Measurements from ENCODE around the gene TTBK2. TPM values are rescaled to one million over a fixed set of nuclear protein-coding genes. Genes with fewer than 3 reads are reported as not detected.

TTBK2 gene
- total and polyA plus RNA-seq, 8 donors: 12.4 to 15.8 (median 13.8) TPM

DNA sequence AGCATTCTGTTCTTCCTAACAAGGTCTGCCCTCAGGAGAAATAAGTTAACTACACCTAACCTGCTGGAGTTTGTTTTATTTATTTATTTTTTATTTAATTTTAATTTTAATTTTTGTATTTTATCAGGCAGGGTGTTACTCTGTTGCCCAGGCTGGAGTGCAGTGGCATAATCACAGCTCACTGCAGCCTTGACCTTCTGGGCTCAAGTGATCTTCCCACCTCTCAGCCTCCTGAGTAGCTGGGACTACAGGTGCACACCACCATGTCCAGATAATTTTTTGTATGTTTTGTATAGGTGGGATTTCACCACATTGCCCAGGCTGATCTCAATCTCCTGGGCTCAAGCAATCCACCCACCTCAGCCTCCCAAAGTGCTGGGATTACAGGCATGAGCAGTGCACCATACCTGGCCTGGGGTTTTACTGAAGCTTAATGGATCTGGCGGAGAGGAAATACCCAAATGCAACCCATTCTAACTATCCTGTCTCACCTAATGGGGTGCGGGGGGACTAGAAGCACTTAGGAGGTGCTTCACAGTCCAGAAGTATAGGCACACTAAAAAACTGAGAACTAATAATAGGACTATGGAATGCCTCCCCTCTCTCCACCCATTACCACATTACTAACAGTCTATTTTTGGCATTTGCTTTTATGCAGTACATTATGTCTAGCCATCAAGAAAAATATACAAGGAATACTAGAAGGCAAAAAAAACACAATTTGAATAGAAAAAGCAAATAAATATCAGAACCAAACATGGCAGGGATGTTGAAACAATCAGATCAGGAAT is 61.4 kb downstream of the TTBK2 start:
- no peaks in the 10 kb centered on the region for H3K27me3 ChIP-seq
- H3K4me3 ChIP-seq: no peak overlapping the region
- H3K27ac ChIP-seq: no peak overlapping the region
- TF ChIP-seq, protein P1, sequence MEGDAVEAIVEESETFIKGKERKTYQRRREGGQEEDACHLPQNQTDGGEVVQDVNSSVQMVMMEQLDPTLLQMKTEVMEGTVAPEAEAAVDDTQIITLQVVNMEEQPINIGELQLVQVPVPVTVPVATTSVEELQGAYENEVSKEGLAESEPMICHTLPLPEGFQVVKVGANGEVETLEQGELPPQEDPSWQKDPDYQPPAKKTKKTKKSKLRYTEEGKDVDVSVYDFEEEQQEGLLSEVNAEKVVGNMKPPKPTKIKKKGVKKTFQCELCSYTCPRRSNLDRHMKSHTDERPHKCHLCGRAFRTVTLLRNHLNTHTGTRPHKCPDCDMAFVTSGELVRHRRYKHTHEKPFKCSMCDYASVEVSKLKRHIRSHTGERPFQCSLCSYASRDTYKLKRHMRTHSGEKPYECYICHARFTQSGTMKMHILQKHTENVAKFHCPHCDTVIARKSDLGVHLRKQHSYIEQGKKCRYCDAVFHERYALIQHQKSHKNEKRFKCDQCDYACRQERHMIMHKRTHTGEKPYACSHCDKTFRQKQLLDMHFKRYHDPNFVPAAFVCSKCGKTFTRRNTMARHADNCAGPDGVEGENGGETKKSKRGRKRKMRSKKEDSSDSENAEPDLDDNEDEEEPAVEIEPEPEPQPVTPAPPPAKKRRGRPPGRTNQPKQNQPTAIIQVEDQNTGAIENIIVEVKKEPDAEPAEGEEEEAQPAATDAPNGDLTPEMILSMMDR (IDR thresholded peaks at IDR 0.05): no peak
- intact Hi-C loops (cut with DNase I): no loop called here
- DNase-seq (no peak), ATAC-seq (no peak)
- no peaks in the 10 kb centered on the region for H3K9me3 ChIP-seq
- no peaks in the 10 kb centered on the region for H3K36me3 ChIP-seq
- H3K4me1 ChIP-seq: no peaks in the 10 kb centered on the region

DNA sequence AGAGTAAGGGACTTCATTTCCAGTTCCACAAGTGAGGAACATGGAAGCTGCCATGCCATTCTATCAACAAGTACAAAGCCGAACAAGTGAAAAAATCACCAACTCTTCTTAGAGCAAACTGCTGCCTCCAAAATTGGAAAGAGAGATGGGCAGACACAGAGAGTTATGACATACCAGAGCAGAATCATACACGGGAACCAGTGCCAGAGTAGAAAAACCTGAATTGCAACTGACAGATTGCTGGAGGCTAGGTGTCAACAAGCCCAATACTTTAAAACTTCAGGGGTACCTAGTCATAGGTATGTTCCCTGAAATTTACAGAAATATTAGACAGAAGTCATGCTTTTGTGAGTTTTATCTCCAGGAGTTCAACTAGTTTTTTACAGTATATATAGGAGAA is 62.0 kb downstream of the TTBK2 start:
- TF ChIP-seq, protein P1 (IDR thresholded peaks at IDR 0.05): no peak
- H3K36me3 ChIP-seq: no peaks in the 10 kb centered on the region
- no peaks in the 10 kb centered on the region for H3K4me1 ChIP-seq
- H3K27me3 ChIP-seq: no peaks in the 10 kb centered on the region
- intact Hi-C loops (cut with DNase I): no loop called here
- no peak for ATAC-seq
- no peak overlapping the region for H3K27ac ChIP-seq
- H3K4me3 ChIP-seq: no peak overlapping the region
- DNase-seq: no peak
- H3K9me3 ChIP-seq: no peaks in the 10 kb centered on the region

DNA sequence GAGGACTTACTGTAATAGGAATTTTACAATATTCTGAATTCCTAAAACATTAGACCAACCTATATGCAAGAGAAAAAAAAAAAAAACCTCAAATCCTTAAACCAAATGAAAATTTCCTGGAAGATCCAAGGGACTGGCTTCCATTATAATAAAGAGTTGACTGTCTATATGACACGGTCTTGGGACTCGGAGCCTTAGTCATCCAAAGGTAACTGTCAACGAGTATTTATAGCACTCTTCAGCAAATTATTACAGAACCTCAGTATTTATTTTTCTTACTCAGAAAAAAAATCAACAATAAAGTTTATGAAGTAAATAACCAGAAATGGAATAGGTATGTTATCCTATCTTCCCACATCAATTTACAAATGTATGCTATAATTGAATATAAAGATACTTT is 66.0 kb downstream of the TTBK2 start:
- no peak for DNase-seq

DNA sequence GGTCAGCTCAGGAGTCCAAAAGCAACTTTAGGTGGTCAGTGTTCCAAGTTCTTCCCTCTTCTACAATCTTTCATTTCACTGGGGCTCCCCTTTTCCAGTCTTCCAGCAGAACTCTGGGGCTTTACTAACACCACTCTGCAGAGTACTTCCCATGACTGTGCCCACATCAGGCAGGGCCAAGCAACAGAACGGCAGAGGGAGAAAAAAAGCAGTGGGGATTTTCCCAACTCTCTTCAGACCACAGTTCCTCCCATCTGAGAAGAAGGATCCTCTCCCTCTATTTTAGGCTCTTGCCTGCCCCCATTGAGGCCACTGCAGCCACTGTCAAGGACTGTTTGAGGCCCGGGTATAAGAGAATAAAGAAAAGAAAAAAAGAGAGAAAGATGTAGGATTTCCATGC is 70.7 kb downstream of the TTBK2 start:
- TF ChIP-seq, protein P1 (IDR thresholded peaks at IDR 0.05): no peak
- Histone ChIP-seq H3K9me3 (no peaks in the 10 kb centered on the region), H3K4me1 (no peaks in the 10 kb centered on the region), H3K27ac (no peak overlapping the region), H3K36me3 (no peaks in the 10 kb centered on the region), H3K27me3 (no peaks in the 10 kb centered on the region), H3K4me3 (no peak overlapping the region)
- intact Hi-C loops (cut with DNase I): no loop called here
- no peak for DNase-seq
- no peak for ATAC-seq

More for the DNA sequence above, 66.0 kb downstream of the TTBK2 start:
- H3K27ac ChIP-seq: no peak overlapping the region
- no peaks in the 10 kb centered on the region for H3K27me3 ChIP-seq
- no peaks in the 10 kb centered on the region for H3K36me3 ChIP-seq
- no peak for ATAC-seq
- no peaks in the 10 kb centered on the region for H3K4me1 ChIP-seq
- no peaks in the 10 kb centered on the region for H3K9me3 ChIP-seq
- intact Hi-C loops (cut with DNase I): no loop called here
- TF ChIP-seq, protein P1 (IDR thresholded peaks at IDR 0.05): no peak
- no peak overlapping the region for H3K4me3 ChIP-seq

DNA sequence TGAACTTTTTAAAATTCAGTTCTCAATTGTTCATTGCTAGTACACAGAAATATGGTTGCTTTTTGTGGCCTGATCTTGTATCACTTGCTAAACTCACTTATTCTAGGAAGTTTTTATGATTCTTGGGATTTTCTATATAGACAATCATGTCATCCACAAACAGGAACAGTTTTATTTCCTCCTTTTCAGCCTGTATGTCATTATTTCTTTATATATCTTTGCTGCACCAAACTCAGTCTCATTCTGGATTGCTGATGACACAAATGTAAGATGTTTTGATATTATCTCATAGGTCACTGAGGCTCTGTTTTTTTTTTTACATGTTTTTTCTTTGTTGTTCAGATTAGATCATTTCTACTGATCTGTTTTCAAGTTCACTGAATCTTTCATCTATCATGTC is 71.7 kb downstream of the TTBK2 start:
- Histone ChIP-seq H3K4me1 (no peaks in the 10 kb centered on the region), H3K27me3 (no peaks in the 10 kb centered on the region), H3K9me3 (peaks cover 0 to 6% of the 10 kb centered on the region in 2 donors), H3K36me3 (no peaks in the 10 kb centered on the region), H3K27ac (no peak overlapping the region), H3K4me3 (no peak overlapping the region)
- intact Hi-C loops (cut with DNase I): no loop called here
- DNase-seq (no peak), ATAC-seq (no peak)
- TF ChIP-seq, protein P1 (IDR thresholded peaks at IDR 0.05): no peak

All from left lung (tissue), 10 donors.